ENCODE measurements around the gene F2RL3. TPM values are rescaled to one million over a fixed set of nuclear protein-coding genes. Genes with fewer than 3 reads are reported as not detected.

The F2RL3 gene
- total and polyA plus RNA-seq, 2 of the 8 experiments (the other 6 are each of a cell fraction or from before 2014, with no cell fraction given) = not detected

DNA sequence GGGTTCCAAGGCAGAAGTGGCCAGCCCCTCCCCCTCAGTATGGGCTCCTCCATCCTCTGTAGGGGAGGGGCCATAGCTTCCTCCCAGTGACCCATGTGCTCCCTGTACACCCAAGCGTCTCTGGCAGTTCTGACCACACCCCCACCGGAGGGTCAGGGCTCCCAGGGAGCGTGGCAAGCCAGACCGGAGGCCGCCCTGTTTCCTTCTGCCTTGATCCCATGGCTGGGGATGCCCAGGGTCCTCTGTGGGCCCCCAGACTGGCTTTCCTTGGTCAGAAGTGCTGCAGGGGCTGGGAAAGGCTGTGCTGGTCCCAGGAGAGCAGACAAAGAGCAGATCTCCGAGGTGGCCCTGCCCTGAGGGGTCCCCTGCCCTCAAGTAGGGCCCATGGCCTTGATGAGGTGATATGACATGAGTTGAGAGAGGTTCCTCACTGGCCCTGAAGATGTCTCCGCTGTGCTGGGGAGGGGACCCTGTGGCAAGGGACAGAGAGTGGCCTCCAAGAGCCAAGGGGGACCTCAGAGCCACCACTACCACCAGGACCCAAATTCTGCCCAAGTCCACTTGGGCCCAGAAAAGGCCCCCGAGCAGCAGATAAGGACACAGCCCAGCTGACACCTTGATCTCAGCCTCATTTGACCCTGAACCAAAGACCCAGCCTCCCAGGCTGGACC lies 7.8 kb upstream of the F2RL3 start:
- H3K36me3 ChIP-seq (ENCODE audit: control insufficient read depth in 2 of 4, insufficient read depth in 4 of 4, low read length in 3 of 4) = peaks cover 9 to 40% (median 25%) of the 10 kb centered on the region in 4 experiments; a peak in 7 of 8 replicates
- no peak overlapping the region for H4K5ac ChIP-seq (ENCODE audit: insufficient read length, low read depth, low read length)
- no peak for FAIRE-seq
- TF ChIP-seq KDM5A (IDR thresholded peaks at IDR 0.05; ENCODE audit: low read length) (no peak), EGR1 (IDR thresholded peaks at IDR 0.05; ENCODE audit: borderline replicate concordance, low read depth, low read length) (no peak), CTBP2 (IDR thresholded peaks at IDR 0.05; ENCODE audit: borderline replicate concordance, insufficient read depth, insufficient read length, low read length) (no peak), SAP30 (IDR thresholded peaks at IDR 0.05; ENCODE audit: insufficient read depth, insufficient replicate concordance, low read length) (no peak), CBX8 (IDR thresholded peaks at IDR 0.05; ENCODE audit: borderline replicate concordance, low read depth, low read length) (no peak), BCL11A (IDR thresholded peaks at IDR 0.05; ENCODE audit: low read depth in 2 of 2, low read length in 2 of 2) (no peak), PHF8 (conservative IDR thresholded peaks at IDR 0.05; ENCODE audit: low read depth, low read length) (no peak), RFX5 (IDR thresholded peaks at IDR 0.05; ENCODE audit: borderline replicate concordance, low read depth, low read length) (no peak), NRF1 (IDR thresholded peaks at IDR 0.05; ENCODE audit: low read depth, low read length) (no peak)
- TF ChIP-seq, protein P1, sequence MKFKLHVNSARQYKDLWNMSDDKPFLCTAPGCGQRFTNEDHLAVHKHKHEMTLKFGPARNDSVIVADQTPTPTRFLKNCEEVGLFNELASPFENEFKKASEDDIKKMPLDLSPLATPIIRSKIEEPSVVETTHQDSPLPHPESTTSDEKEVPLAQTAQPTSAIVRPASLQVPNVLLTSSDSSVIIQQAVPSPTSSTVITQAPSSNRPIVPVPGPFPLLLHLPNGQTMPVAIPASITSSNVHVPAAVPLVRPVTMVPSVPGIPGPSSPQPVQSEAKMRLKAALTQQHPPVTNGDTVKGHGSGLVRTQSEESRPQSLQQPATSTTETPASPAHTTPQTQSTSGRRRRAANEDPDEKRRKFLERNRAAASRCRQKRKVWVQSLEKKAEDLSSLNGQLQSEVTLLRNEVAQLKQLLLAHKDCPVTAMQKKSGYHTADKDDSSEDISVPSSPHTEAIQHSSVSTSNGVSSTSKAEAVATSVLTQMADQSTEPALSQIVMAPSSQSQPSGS (IDR thresholded peaks at IDR 0.05; ENCODE audit: low read length) = no peak

More for the DNA sequence above, 7.8 kb upstream of the F2RL3 start:
- no peak overlapping the region for H2BK12ac ChIP-seq (ENCODE audit: low read depth, low read length)
- no peak overlapping the region for H3K4me3 ChIP-seq (ENCODE audit: extremely low read depth in 1 of 4, insufficient read depth in 2 of 4, low read depth in 3 of 4, low read length in 4 of 4)
- no peak overlapping the region for H3K18ac ChIP-seq (ENCODE audit: extremely low read depth, low read length)
- no peaks in the 10 kb centered on the region for H3K79me1 ChIP-seq (ENCODE audit: low read depth, low read length)
- DNase-seq (ENCODE audit: low read depth in 1 of 2, low spot score in 2 of 2) = no peak
- H3K23ac ChIP-seq (ENCODE audit: insufficient read length) = no peak overlapping the region
- no peak overlapping the region for H4K8ac ChIP-seq (ENCODE audit: extremely low read depth, insufficient read depth, low read length)
- H3K4ac ChIP-seq (replicated peaks; ENCODE audit: insufficient read length, low read depth, low read length) = no peak overlapping the region
- peaks cover 0 to 5% of the 10 kb centered on the region in 2 experiments for H4K20me1 ChIP-seq (replicated peaks in 1 of 2; ENCODE audit: control insufficient read depth in 1 of 2, insufficient read depth in 2 of 2, low read length in 2 of 2)
- H3K79me2 ChIP-seq (ENCODE audit: control insufficient read depth in 1 of 2, insufficient read depth in 2 of 2, low read length in 2 of 2) = no peaks in the 10 kb centered on the region
- H3K27ac ChIP-seq (ENCODE audit: low read depth, low read length) = no peak overlapping the region; the same call in 1 of the 2 replicates
- no peak overlapping the region for H3K4me2 ChIP-seq (ENCODE audit: insufficient read depth in 1 of 2, low read depth in 2 of 2, low read length in 2 of 2)
- H2AK5ac ChIP-seq (ENCODE audit: low read depth, low read length) = no peak overlapping the region
- H2BK5ac ChIP-seq (ENCODE audit: low read depth, low read length) = no peak overlapping the region
- no peak overlapping the region for H2BK20ac ChIP-seq (ENCODE audit: low read length)
- H2BK15ac ChIP-seq (ENCODE audit: low read length) = no peak overlapping the region
- ChIA-PET POLR2A (ENCODE audit: partially characterized antibody) (no interaction called here), CTCF (ENCODE audit: partially characterized antibody) (interaction anchor here (0.5 to 0.6 kb wide), 2 partner anchors 147 to 646 kb away, joined by 3 to 6 read pairs; no protein-coding TSS in a partner anchor)
- 94% methylated on average over 8 of the region's 8 CpGs; no CpG with 5 or more reads in 1 of the 2 experiments for WGBS, 2 experiments (ENCODE audit: extremely low coverage in 1 of 2, insufficient coverage in 1 of 2, insufficient read length in 1 of 2, insufficient replicate concordance in 2 of 2, low coverage in 1 of 2, low lambda C conversion rate in 2 of 2, missing lambda C conversion rate in 1 of 2)
- peaks cover 4 to 19% of the 10 kb centered on the region in 2 experiments for H3K9me3 ChIP-seq (ENCODE audit: insufficient read depth in 2 of 2, low read depth in 1 of 2, low read length in 1 of 2)
- H3K14ac ChIP-seq (ENCODE audit: insufficient read length) = no peak overlapping the region
- H4K91ac ChIP-seq (replicated peaks; ENCODE audit: insufficient read length, low read length) = no peak overlapping the region
- no peaks in the 10 kb centered on the region for H3K27me3 ChIP-seq (replicated peaks in 1 of 4; ENCODE audit: control insufficient read depth in 3 of 4, extremely low read depth in 1 of 4, insufficient read depth in 3 of 4, low read length in 3 of 4)
- H3K23me2 ChIP-seq (ENCODE audit: low read depth, low read length) = no peaks in the 10 kb centered on the region
- H3K56ac ChIP-seq (replicated peaks; ENCODE audit: insufficient read length, low read depth, low read length) = no peak overlapping the region
- no peaks in the 10 kb centered on the region for H3K4me1 ChIP-seq (replicated peaks in 1 of 4; ENCODE audit: control insufficient read depth in 3 of 4, insufficient read depth in 4 of 4, low read length in 3 of 4)
- H2BK120ac ChIP-seq (replicated peaks; ENCODE audit: low read depth, low read length) = no peak overlapping the region
- H3K9ac ChIP-seq (replicated peaks in 1 of 4; ENCODE audit: extremely low read depth in 1 of 4, low read depth in 3 of 4, low read length in 3 of 4) = no peak overlapping the region
- H2AFZ ChIP-seq (ENCODE audit: low read length) = no peak overlapping the region

Data from H1 (cell line).